IPS DF 6.9 (cell line): ENCODE data around the gene TEX19.
"Not testable (repeated sequence)": the region's sequence is repeated elsewhere in the genome, so short reads cannot be mapped to it uniquely, and the experiment has no call there.

Experiments
- DNase-seq: peaks from one replicate; pipeline ENCODE4 v3.0.0-alpha.2; 2013; ENCODE audit warnings: low read depth, low spot score
- H3K27ac ChIP-seq: one replicate; pipeline ENCODE4 v1.5.1; 2013; ENCODE audit warnings: low read length, control low read depth
- H3K27me3 ChIP-seq: 2 replicates; pipeline ENCODE4 v1.6.1; 2013; ENCODE audit warnings: mild to moderate bottlenecking, low read length; ENCODE audit not compliant: control insufficient read depth, insufficient read depth
- H3K36me3 ChIP-seq: 2 replicates; pipeline ENCODE4 v1.6.1; 2013; ENCODE audit warnings: low read length; ENCODE audit not compliant: control insufficient read depth, insufficient read depth
- H3K4me1 ChIP-seq: 2 replicates; pipeline ENCODE4 v1.6.1; 2013; ENCODE audit warnings: low read length; ENCODE audit not compliant: control insufficient read depth, insufficient read depth
- H3K4me3 ChIP-seq: 2 replicates; pipeline ENCODE4 v1.5.1; 2013; ENCODE audit warnings: mild to moderate bottlenecking, low read length
- H3K9me3 ChIP-seq: 2 replicates; pipeline ENCODE4 v1.6.1; 2013; ENCODE audit warnings: low read length, inconsistent platforms; ENCODE audit not compliant: control insufficient read depth, insufficient read depth
- WGBS: extraction: QIAGEN DNeasy Blood & Tissue Kit; methylation state at CpG from one replicate; pipeline ENCODE4 v1.1.7; 2013; ENCODE audit warnings: mixed read lengths, missing lambda C conversion rate; ENCODE audit not compliant: insufficient read length, insufficient coverage; 5-methylcytosine and 5-hydroxymethylcytosine counted together

Gene TEX19

GRCh38 chr17:82373072-82373452 lies 14.0 kb downstream of the TEX19 start:
- not testable (repeated sequence) for H3K9me3 ChIP-seq, DNase-seq, H3K4me3 ChIP-seq, H3K27ac ChIP-seq, H3K4me1 ChIP-seq, H3K36me3 ChIP-seq
- peaks cover 17% of the 10 kb centered on the region for H3K27me3 ChIP-seq
- WGBS, result no CpG with 5 or more reads among the region's 10 CpGs

- H3K36me3 ChIP-seq, result no peaks in the 10 kb centered on the region
- WGBS, result no CpG with 5 or more reads among the region's 37 CpGs
- H3K27ac ChIP-seq, result no peak overlapping the region
- H3K27me3 ChIP-seq, result peaks cover 17% of the 10 kb centered on the region
- H3K9me3 ChIP-seq, result no peaks in the 10 kb centered on the region
- DNase-seq, result no peak
- no peak overlapping the region for H3K4me3 ChIP-seq
- H3K4me1 ChIP-seq, result peaks cover 1% of the 10 kb centered on the region; the same call in 1 of the 2 replicates
Observed at GRCh38 chr17:82373731-82374625, 14.9 kb downstream of the TEX19 start.

- no CpG with 5 or more reads among the region's 79 CpGs for WGBS
- DNase-seq, result no peak
- Histone ChIP-seq H3K27ac (no peak overlapping the region), H3K4me3 (no peak overlapping the region), H3K27me3 (peaks cover 17% of the 10 kb centered on the region), H3K9me3 (no peaks in the 10 kb centered on the region), H3K36me3 (no peaks in the 10 kb centered on the region), H3K4me1 (peaks cover 1% of the 10 kb centered on the region; the same call in 1 of the 2 replicates)
Observed at GRCh38 chr17:82374626-82375331, 15.7 kb downstream of the TEX19 start.

- no peak for DNase-seq
- H3K27ac ChIP-seq, result no peak overlapping the region
- H3K9me3 ChIP-seq, result no peaks in the 10 kb centered on the region
- H3K27me3 ChIP-seq, result peaks cover 14% of the 10 kb centered on the region; the same call in 1 of the 2 replicates
- H3K36me3 ChIP-seq, result no peaks in the 10 kb centered on the region
- no peak overlapping the region for H3K4me3 ChIP-seq
- no CpG with 5 or more reads among the region's 46 CpGs for WGBS
- H3K4me1 ChIP-seq, result peaks cover 1% of the 10 kb centered on the region; the same call in 1 of the 2 replicates
Observed at GRCh38 chr17:82375359-82376041, 16.5 kb downstream of the TEX19 start.

GRCh38 chr17:82376042-82376730 lies 17.1 kb downstream of the TEX19 start:
- no peak overlapping the region for H3K27ac ChIP-seq
- H3K4me1 ChIP-seq, result peaks cover under 1% of the 10 kb centered on the region; the same call in 1 of the 2 replicates
- peaks cover 8% of the 10 kb centered on the region; the same call in 1 of the 2 replicates for H3K27me3 ChIP-seq
- H3K4me3 ChIP-seq, result no peak overlapping the region; the same call in 1 of the 2 replicates
- WGBS, result no CpG with 5 or more reads among the region's 16 CpGs
- no peaks in the 10 kb centered on the region for H3K36me3 ChIP-seq
- DNase-seq, result no peak
- H3K9me3 ChIP-seq, result no peaks in the 10 kb centered on the region

GRCh38 chr17:82377294-82377693 lies 18.2 kb downstream of the TEX19 start:
- DNase-seq, H3K9me3 ChIP-seq, H3K36me3 ChIP-seq, H3K27me3 ChIP-seq, H3K27ac ChIP-seq, H3K4me3 ChIP-seq, H3K4me1 ChIP-seq: not testable (repeated sequence)
- no CpG with 5 or more reads among the region's 5 CpGs for WGBS

GRCh38 chr17:82377924-82378740 lies 19.1 kb downstream of the TEX19 start:
- Histone ChIP-seq H3K36me3 (no peaks in the 10 kb centered on the region), H3K27ac (no peak overlapping the region), H3K27me3 (no peaks in the 10 kb centered on the region), H3K9me3 (no peaks in the 10 kb centered on the region), H3K4me3 (no peak overlapping the region), H3K4me1 (no peaks in the 10 kb centered on the region; the same call in 1 of the 2 replicates)
- no CpG with 5 or more reads among the region's 31 CpGs for WGBS
- DNase-seq, result no peak

- no peak overlapping the region for H3K4me3 ChIP-seq
- WGBS, result no CpG with 5 or more reads among the region's 10 CpGs
Observed at GRCh38 chr17:82378741-82379021, 19.6 kb downstream of the TEX19 start.

GRCh38 chr17:82380860-82381702 lies 22.0 kb downstream of the TEX19 start:
- H3K36me3 ChIP-seq, result no peaks in the 10 kb centered on the region
- no peaks in the 10 kb centered on the region for H3K27me3 ChIP-seq
- WGBS, result no CpG with 5 or more reads among the region's 23 CpGs
- no peaks in the 10 kb centered on the region for H3K9me3 ChIP-seq
- no peak overlapping the region for H3K27ac ChIP-seq
- peaks cover 6% of the 10 kb centered on the region for H3K4me1 ChIP-seq
- DNase-seq, result no peak
- no peak overlapping the region for H3K4me3 ChIP-seq

More at GRCh38 chr17:82378741-82379021, 19.6 kb downstream of the TEX19 start:
- Histone ChIP-seq H3K4me1 (no peaks in the 10 kb centered on the region; the same call in 1 of the 2 replicates), H3K27me3 (no peaks in the 10 kb centered on the region), H3K9me3 (no peaks in the 10 kb centered on the region), H3K27ac (no peak overlapping the region), H3K36me3 (no peaks in the 10 kb centered on the region)
- no peak for DNase-seq
